Upper lobe of left lung (tissue), 6 donors: ENCODE results near the gene EEF1A2. TPM values are rescaled to one million over a fixed set of nuclear protein-coding genes. Genes with fewer than 3 reads are reported as not detected.

ENCODE experiments used
- ATAC-seq, 2 donors: fragments of 200-7000 bp; cut with Tn5 transposase; one replicate each; pipeline ENCODE4 v1.9.1; 2022; ENCODE audit warnings: mild to moderate bottlenecking in 2 of 2, moderate library complexity in 2 of 2; ENCODE audit not compliant: low FRiP score in 2 of 2
- DNase-seq, 2 donors: peaks; one replicate each; pipeline ENCODE4 v3.0.0-alpha.2; 2019 to 2020
- H3K27ac ChIP-seq, 4 donors: fragments of 200-600 bp; sonication (generic); one replicate each; pipeline ENCODE4 v1.5.1; 2016 to 2019
- H3K27me3 ChIP-seq, 4 donors: fragments of 200-600 bp; sonication (generic); one replicate each; pipeline ENCODE4 v1.5.1; 2017 to 2019
- H3K36me3 ChIP-seq, 4 donors: fragments of 200-600 bp; sonication (generic); one replicate each; pipeline ENCODE4 v1.5.1; 2016 to 2019
- H3K4me1 ChIP-seq, 4 donors: fragments of 200-600 bp; sonication (generic); one replicate each; pipeline ENCODE4 v1.5.1; 2018 to 2019
- H3K4me3 ChIP-seq, 4 donors: fragments of 200-600 bp; sonication (generic); one replicate each; pipeline ENCODE4 v1.5.1; 2017 to 2019; ENCODE audit warnings: mild to moderate bottlenecking in 2 of 4, moderate library complexity in 1 of 4
- H3K9me3 ChIP-seq, 4 donors: fragments of 200-600 bp; sonication (generic); one replicate each; pipeline ENCODE4 v1.5.1; 2018 to 2019
- EP300 ChIP-seq, 4 donors: sonication (generic); formaldehyde crosslinking; IDR thresholded peaks; one replicate each; pipeline ENCODE4 v1.5.1; 2017; ENCODE audit warnings: antibody characterized with exemption in 4 of 4, control low read depth in 2 of 4
- POLR2A ChIP-seq, 4 donors: fragments of 450-650 bp; IDR thresholded peaks; one replicate each; pipeline ENCODE4 v1.5.1; 2016 to 2017; ENCODE audit warnings: antibody characterized with exemption in 4 of 4, mild to moderate bottlenecking in 2 of 4
- POLR2AphosphoS5 ChIP-seq, 2 donors: sonication (generic); formaldehyde crosslinking; IDR thresholded peaks; one replicate each; pipeline ENCODE4 v1.5.1; 2017; ENCODE audit warnings: antibody characterized with exemption in 2 of 2
- WGBS, 2 donors: methylation state at CpG; one replicate each; pipeline ENCODE4 v1.1.5; 2017 to 2018; 5-methylcytosine and 5-hydroxymethylcytosine counted together
- total RNA-seq, 6 donors: library from RNA; depleted of rRNA in 4 of 6; stranded (reverse); fragments of >200 nt in 4 of 6; gene quantifications; one replicate each; pipeline versions ENCODE4 v1.1.0 to v1.2.1, GENCODE V29; 2016 to 2021
- TF ChIP-seq, protein P1 (sequence below), 6 experiments: fragments of 450-650 bp in 4 of 6; fragments of 200-600 bp in 2 of 6; sonication (generic) in 2 of 6; IDR thresholded peaks; one replicate each; pipeline ENCODE4 v1.5.1; 2016 to 2019; ENCODE audit warnings: antibody characterized with exemption in 6 of 6
- donor health status: DM: no; HTN: no; CAD: no; lungs with moderate emphysema.
- donor health status: DM: no; HTN: yes; CAD: no; lungs with severe emphysema.

Gene EEF1A2
- total RNA-seq, 6 donors from 2014 or later, result 0.61 to 1.6 (median 1.1) TPM; not detected in 2

DNA sequence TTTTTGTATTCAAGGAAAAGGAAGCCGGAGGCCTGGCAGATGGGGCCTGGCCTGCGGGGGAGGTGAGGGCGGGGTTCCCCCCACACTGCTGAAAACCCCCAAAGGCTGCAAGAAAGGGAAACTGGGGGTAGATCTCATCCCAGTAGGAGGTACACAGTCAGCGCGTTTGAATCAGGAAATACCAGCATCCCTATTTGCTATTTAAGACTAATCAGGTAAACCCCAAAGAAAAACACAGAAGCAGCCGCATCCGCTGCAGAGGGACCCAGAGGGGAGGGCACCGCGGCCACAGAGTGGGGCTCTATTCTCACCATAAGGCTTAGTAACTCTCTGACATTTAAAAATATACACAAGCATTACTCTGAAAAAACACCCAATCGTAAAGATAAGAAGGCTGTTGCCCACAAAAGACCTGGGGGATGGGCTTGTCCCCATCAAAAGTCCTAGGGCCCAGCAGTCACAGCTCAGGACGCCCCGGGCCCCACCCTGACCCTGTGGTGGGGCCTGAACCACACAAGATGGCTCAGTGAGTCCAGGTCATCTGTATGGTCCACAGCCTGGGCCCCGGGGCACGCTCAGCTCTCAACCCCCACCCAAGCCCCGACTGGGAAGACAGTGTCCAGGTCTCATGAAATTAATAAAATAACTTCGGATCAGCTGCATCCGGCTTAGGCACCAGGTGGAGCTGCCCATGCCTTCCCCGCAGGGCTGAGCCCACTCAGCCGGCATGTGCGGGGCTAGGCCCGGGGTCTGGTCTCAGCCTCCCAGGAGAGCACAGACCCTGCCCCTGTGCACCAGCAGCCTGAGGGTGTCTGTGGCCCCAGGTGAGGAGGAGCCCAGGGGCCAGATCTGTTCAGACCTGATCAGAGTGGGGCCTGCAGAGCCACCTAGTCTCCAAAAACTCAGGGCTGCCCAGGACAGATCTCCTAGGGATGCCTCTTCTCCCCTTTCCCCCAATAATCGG, 57.5 kb downstream of the EEF1A2 start:
- no peaks in the 10 kb centered on the region for H3K4me1 ChIP-seq
- 39 to 60% methylated on average over 8 to 22 of the region's 22 CpGs for WGBS, 2 donors
- no peak overlapping the region for H3K4me3 ChIP-seq
- no peaks in the 10 kb centered on the region for H3K27me3 ChIP-seq
- TF ChIP-seq POLR2A (IDR thresholded peaks at IDR 0.05) (no peak), POLR2AphosphoS5 (IDR thresholded peaks at IDR 0.05) (no peak), EP300 (IDR thresholded peaks at IDR 0.05) (no peak)
- TF ChIP-seq, protein P1, sequence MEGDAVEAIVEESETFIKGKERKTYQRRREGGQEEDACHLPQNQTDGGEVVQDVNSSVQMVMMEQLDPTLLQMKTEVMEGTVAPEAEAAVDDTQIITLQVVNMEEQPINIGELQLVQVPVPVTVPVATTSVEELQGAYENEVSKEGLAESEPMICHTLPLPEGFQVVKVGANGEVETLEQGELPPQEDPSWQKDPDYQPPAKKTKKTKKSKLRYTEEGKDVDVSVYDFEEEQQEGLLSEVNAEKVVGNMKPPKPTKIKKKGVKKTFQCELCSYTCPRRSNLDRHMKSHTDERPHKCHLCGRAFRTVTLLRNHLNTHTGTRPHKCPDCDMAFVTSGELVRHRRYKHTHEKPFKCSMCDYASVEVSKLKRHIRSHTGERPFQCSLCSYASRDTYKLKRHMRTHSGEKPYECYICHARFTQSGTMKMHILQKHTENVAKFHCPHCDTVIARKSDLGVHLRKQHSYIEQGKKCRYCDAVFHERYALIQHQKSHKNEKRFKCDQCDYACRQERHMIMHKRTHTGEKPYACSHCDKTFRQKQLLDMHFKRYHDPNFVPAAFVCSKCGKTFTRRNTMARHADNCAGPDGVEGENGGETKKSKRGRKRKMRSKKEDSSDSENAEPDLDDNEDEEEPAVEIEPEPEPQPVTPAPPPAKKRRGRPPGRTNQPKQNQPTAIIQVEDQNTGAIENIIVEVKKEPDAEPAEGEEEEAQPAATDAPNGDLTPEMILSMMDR (IDR thresholded peaks at IDR 0.05), result no peak
- H3K9me3 ChIP-seq, result no peaks in the 10 kb centered on the region
- H3K27ac ChIP-seq, result no peak overlapping the region
- no peak for ATAC-seq
- H3K36me3 ChIP-seq, result no peaks in the 10 kb centered on the region
- peak in 1 of 2 donors; percentile 40 for DNase-seq

DNA sequence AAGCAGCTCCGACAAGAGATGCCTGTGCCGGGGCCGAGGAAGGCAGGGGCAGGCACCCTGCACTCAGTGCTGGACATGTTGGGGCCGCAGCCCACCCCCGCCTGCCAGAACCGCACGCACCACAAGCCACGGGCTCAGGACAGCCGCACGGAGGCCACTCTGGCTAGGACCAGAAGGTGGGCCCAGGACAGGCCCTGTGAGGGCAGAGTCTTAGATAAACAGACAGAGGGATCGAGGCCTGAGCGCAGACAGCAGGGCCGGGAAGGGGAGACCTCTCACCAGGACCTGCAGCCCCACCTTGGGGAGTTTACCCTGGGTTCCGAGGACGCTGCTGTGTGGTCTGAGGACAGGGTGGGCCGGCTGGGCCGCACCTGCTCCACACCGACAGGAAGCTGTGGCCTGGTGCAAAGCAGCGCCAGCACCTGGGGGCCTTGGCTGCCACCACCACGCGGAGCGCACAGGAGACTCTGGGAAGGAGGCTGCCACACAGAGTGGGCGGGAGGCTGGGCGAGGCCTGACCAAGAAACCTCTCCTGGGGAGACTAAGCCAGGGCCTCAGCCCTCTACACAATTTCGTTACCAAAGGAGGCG, 58.4 kb downstream of the EEF1A2 start:
- TF ChIP-seq POLR2A (IDR thresholded peaks at IDR 0.05), result no peak
- no peak for TF ChIP-seq EP300 (IDR thresholded peaks at IDR 0.05)
- TF ChIP-seq, protein P1 (IDR thresholded peaks at IDR 0.05), result no peak
- TF ChIP-seq POLR2AphosphoS5 (IDR thresholded peaks at IDR 0.05), result no peak
- 79 to 84% methylated on average over 17 to 26 of the region's 26 CpGs for WGBS, 2 donors
- Histone ChIP-seq H3K4me3 (no peak overlapping the region), H3K27ac (no peak overlapping the region), H3K27me3 (no peaks in the 10 kb centered on the region), H3K4me1 (no peaks in the 10 kb centered on the region), H3K36me3 (no peaks in the 10 kb centered on the region), H3K9me3 (no peaks in the 10 kb centered on the region)
- peak in 1 of 2 donors; percentile 69 for DNase-seq
- peak in 1 of 2 donors; percentile 4 for ATAC-seq

DNA sequence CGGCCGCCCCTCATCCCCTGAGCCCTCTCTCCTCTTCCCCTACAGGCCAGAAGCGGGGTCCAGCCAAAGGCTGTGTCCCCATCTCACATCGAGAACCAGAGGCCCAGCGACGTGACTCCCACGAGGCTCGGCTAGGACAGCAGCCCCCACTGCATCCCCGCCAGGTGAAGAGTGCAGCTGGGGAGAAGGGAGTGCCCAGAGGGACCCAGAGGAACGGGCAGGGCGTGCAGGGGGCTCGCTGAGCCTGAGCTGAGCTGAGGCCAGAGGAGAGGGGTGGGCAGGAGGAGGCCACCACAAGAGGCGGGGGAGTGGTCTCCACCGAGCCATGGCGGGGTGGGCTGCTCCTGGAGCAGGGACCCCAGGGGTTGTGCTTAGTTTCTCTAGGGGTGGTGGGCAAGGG, 59.0 kb downstream of the EEF1A2 start:
- DNase-seq (peak in 1 of 2 donors; percentile 72), ATAC-seq (peak in 1 of 2 donors; percentile 2)
- no peak overlapping the region for H3K4me3 ChIP-seq
- H3K4me1 ChIP-seq, result peaks cover 0 to under 1% (median 0%) of the 10 kb centered on the region in 4 donors
- no peaks in the 10 kb centered on the region for H3K9me3 ChIP-seq
- no peaks in the 10 kb centered on the region for H3K36me3 ChIP-seq
- no peaks in the 10 kb centered on the region for H3K27me3 ChIP-seq
- H3K27ac ChIP-seq, result no peak overlapping the region
- no peak for TF ChIP-seq POLR2A (IDR thresholded peaks at IDR 0.05)
- TF ChIP-seq, protein P1 (IDR thresholded peaks at IDR 0.05), result no peak
- no peak for TF ChIP-seq EP300 (IDR thresholded peaks at IDR 0.05)
- TF ChIP-seq POLR2AphosphoS5 (IDR thresholded peaks at IDR 0.05), result no peak
- 85 to 91% methylated on average over 5 to 15 of the region's 15 CpGs for WGBS, 2 donors

DNA sequence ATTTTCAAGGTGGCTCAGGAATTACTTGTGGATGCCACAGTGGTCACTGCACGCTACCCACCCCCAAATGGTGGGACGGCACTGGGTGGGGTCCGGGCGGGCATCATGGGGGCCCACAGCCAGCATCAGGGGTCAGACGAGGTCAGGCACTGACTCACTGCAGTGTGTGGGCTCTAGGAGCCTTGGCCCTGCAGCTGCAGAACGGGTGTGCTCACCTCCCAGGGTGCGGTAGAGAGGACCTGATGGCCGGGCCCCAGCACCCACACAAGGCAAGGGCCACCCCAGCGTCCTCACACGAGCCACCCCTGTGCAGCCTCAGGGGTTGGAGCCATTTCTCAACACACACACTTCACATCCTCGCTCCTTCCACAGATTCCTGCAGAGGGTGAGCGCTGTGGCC, 60.8 kb downstream of the EEF1A2 start:
- ATAC-seq, result no peak
- 84 to 94% methylated on average over 3 to 12 of the region's 12 CpGs for whole genome bisulfite sequencing, 2 donors
- peak in 1 of 2 donors; percentile 60 for DNase-seq
- Histone ChIP-seq H3K4me3 (no peak overlapping the region), H3K36me3 (no peaks in the 10 kb centered on the region), H3K4me1 (peaks cover 0 to 6% (median 2%) of the 10 kb centered on the region in 4 donors), H3K27ac (no peak overlapping the region), H3K9me3 (no peaks in the 10 kb centered on the region), H3K27me3 (no peaks in the 10 kb centered on the region)
- TF ChIP-seq, protein P1 (IDR thresholded peaks at IDR 0.05), result no peak
- TF ChIP-seq POLR2AphosphoS5 (IDR thresholded peaks at IDR 0.05), result no peak
- no peak for TF ChIP-seq EP300 (IDR thresholded peaks at IDR 0.05)
- no peak for TF ChIP-seq POLR2A (IDR thresholded peaks at IDR 0.05)

Other genes with a start within 250 kb of the EEF1A2 start
- under 1 TPM in 1 of 6 donors, not detected in 5; 0.17 TPM for gene NKAIN4, start 244.6 kb downstream of the EEF1A2 start, total RNA-seq
- 100 to 1,000 TPM in 2 of 6 donors, 10 to 100 TPM in 4; 39.8 to 169 (median 84.7) TPM for gene ARFGAP1, start 226.3 kb downstream of the EEF1A2 start, total RNA-seq
- gene COL20A1, start 205.9 kb downstream of the EEF1A2 start, total RNA-seq, result under 1 TPM in 1 of 6 donors, not detected in 5; 0.03 TPM
- under 1 TPM in 1 of 6 donors, not detected in 5; 0.10 TPM for gene CHRNA4, start 137.7 kb downstream of the EEF1A2 start, total RNA-seq
- gene KCNQ2, start 26.4 kb downstream of the EEF1A2 start, total RNA-seq, result under 1 TPM in 1 of 6 donors, not detected in 5; 0.66 TPM
- 100 to 1,000 TPM in 5 of 6 donors, 10 to 100 TPM in 1; 91.1 to 468 (median 416) TPM for gene PPDPF, start 21.7 kb upstream of the EEF1A2 start, total RNA-seq
- 1 to 10 TPM; 3.3 to 9.8 (median 6.0) TPM for gene PTK6, start 38.3 kb upstream of the EEF1A2 start, total RNA-seq
- gene SRMS, start 48.7 kb upstream of the EEF1A2 start, total RNA-seq, result not detected
- 1 to 10 TPM in 4 of 6 donors, under 1 TPM in 2; 0.29 to 6.5 (median 1.4) TPM for gene FNDC11, start 55.1 kb upstream of the EEF1A2 start, total RNA-seq
- 100 to 1,000 TPM in 1 of 6 donors, 10 to 100 TPM in 5; 40.1 to 102 (median 56.6) TPM for gene HELZ2, start 75.2 kb upstream of the EEF1A2 start, total RNA-seq
- 10 to 100 TPM; 10.1 to 12.9 (median 12.4) TPM for gene GMEB2, start 128.0 kb upstream of the EEF1A2 start, total RNA-seq
- 10 to 100 TPM in 3 of 6 donors, 1 to 10 TPM in 3; 2.1 to 16.5 (median 9.1) TPM for gene STMN3, start 154.3 kb upstream of the EEF1A2 start, total RNA-seq
- 10 to 100 TPM in 5 of 6 donors, 1 to 10 TPM in 1; 8.6 to 73.3 (median 32.5) TPM for gene RTEL1, start 159.2 kb upstream of the EEF1A2 start, total RNA-seq
- 10 to 100 TPM; 13.8 to 34.8 (median 16.9) TPM for gene TNFRSF6B, start 197.6 kb upstream of the EEF1A2 start, total RNA-seq
- 10 to 100 TPM; 26.8 to 56.4 (median 46.3) TPM for gene ARFRP1, start 208.9 kb upstream of the EEF1A2 start, total RNA-seq
- gene ZGPAT, start 209.0 kb upstream of the EEF1A2 start, total RNA-seq, result 10 to 100 TPM; 24.8 to 70.2 (median 36.8) TPM
- gene LIME1, start 237.6 kb upstream of the EEF1A2 start, total RNA-seq, result 10 to 100 TPM; 12.4 to 51.3 (median 15.3) TPM
- gene SLC2A4RG, start 240.7 kb upstream of the EEF1A2 start, total RNA-seq, result 100 to 1,000 TPM in 1 of 6 donors, 10 to 100 TPM in 5; 28.8 to 106 (median 71.9) TPM